T-helper 1 cell treated with Interleukin-12 subunit alpha and Interleukin-12 subunit beta and Interleukin-4 antibody, amounts not matched to agents 30 μg/mL and 1 μg/mL, for 36 hours (primary cell): ENCODE measurements around the gene NAP1L1.

Experiments
- H3K27ac Mint-ChIP-seq: one replicate; pipeline ENCODE4 v1.8.0; 2021; ENCODE audit warnings: mild to moderate bottlenecking, mixed read lengths
- H3K27me3 Mint-ChIP-seq: one replicate; pipeline ENCODE4 v1.8.0; 2021; ENCODE audit warnings: low read depth, mixed read lengths
- H3K36me3 Mint-ChIP-seq: one replicate; pipeline ENCODE4 v1.8.0; 2021; ENCODE audit warnings: low read depth, mixed read lengths
- H3K4me1 Mint-ChIP-seq: one replicate; pipeline ENCODE4 v1.8.0; 2021; ENCODE audit warnings: low read depth, mixed read lengths
- H3K4me3 Mint-ChIP-seq: one replicate; pipeline ENCODE4 v1.8.0; 2021; ENCODE audit warnings: mild to moderate bottlenecking, moderate library complexity, mixed read lengths
- H3K9me3 Mint-ChIP-seq: one replicate; pipeline ENCODE4 v1.8.0; 2021; ENCODE audit warnings: mixed read lengths

The NAP1L1 gene

GRCh38 chr12:76024942-76025600 lies 59.4 kb downstream of the NAP1L1 start:
- peaks cover 49% of the 10 kb centered on the region for H3K4me1 Mint-ChIP-seq
- H3K36me3 Mint-ChIP-seq = peaks cover 34% of the 10 kb centered on the region
- H3K27ac Mint-ChIP-seq = peak overlapping the region; percentile 34

GRCh38 chr12:76024102-76024781 lies 60.2 kb downstream of the NAP1L1 start:
- H3K27ac Mint-ChIP-seq = peak overlapping the region; percentile 34
- H3K27me3 Mint-ChIP-seq = no peaks in the 10 kb centered on the region
- H3K9me3 Mint-ChIP-seq = no peaks in the 10 kb centered on the region
- H3K36me3 Mint-ChIP-seq = peaks cover 30% of the 10 kb centered on the region
- H3K4me1 Mint-ChIP-seq = peaks cover 51% of the 10 kb centered on the region
- no peak overlapping the region for H3K4me3 Mint-ChIP-seq

More at GRCh38 chr12:76024942-76025600, 59.4 kb downstream of the NAP1L1 start:
- Mint-ChIP-seq H3K4me3 (no peak overlapping the region), H3K9me3 (no peaks in the 10 kb centered on the region), H3K27me3 (no peaks in the 10 kb centered on the region)

- H3K9me3 Mint-ChIP-seq = no peaks in the 10 kb centered on the region
- H3K4me1 Mint-ChIP-seq = peaks cover 51% of the 10 kb centered on the region
- peaks cover 22% of the 10 kb centered on the region for H3K36me3 Mint-ChIP-seq
- peak overlapping the region; percentile 34 for H3K27ac Mint-ChIP-seq
- H3K27me3 Mint-ChIP-seq = no peaks in the 10 kb centered on the region
- no peak overlapping the region for H3K4me3 Mint-ChIP-seq
Measured at GRCh38 chr12:76023069-76023690, 61.3 kb downstream of the NAP1L1 start.

GRCh38 chr12:76022506-76022905 lies 62.0 kb downstream of the NAP1L1 start:
- Mint-ChIP-seq H3K27me3 (no peaks in the 10 kb centered on the region), H3K4me1 (peaks cover 52% of the 10 kb centered on the region), H3K36me3 (peaks cover 20% of the 10 kb centered on the region), H3K27ac (peak overlapping the region; percentile 34), H3K4me3 (no peak overlapping the region), H3K9me3 (no peaks in the 10 kb centered on the region)

DNA sequence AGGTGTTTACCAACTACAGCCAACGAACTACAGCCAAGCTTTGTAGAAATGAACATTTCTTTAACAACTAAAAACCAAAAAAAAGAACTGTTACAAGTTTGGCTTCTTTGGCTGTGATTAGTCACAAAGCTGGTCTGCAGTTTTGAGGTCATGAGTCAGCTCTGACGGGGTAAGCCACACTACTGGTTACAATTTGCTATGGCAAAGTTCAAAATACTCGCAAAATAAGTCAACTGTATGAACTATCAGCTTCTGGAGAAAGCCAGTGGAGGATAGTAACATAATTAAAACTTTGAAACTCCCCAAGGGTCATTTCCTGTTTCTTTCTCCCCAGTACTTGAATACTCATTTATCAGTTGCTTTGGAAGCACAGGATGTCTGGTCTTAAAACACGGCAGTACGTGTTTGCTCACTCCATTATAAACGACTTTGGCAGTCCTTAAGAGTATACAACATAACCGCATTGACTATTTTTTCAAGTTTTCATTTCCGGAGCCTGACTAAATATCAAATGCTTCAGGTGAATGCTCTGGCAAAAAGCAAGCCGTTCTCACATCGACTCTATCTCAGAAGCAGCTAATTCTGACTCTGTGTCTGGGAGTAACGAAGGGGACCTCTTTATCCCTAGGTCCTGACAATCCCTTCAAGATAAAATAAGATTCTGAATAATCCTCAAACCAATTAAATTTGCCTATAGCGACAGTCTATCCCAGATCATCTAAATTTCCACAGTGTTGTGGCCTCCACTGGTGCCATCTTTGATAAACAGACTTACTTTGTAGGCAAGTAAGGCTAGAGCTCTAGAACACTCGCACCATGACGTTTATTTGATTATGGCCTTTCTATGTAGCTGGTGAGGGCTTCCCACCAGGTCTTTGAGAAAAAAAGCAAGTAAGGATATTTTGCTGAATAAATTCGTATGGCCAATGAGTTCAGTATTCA lies 63.5 kb downstream of the NAP1L1 start:
- no peaks in the 10 kb centered on the region for H3K9me3 Mint-ChIP-seq
- peaks cover 50% of the 10 kb centered on the region for H3K4me1 Mint-ChIP-seq

GRCh38 chr12:76020281-76020680 lies 64.2 kb downstream of the NAP1L1 start:
- peak overlapping the region; percentile 99 for H3K27ac Mint-ChIP-seq
- peaks cover 2% of the 10 kb centered on the region for H3K27me3 Mint-ChIP-seq
- H3K4me3 Mint-ChIP-seq = peak overlapping the region; percentile 73
- H3K36me3 Mint-ChIP-seq = peaks cover 9% of the 10 kb centered on the region
- H3K4me1 Mint-ChIP-seq = peaks cover 50% of the 10 kb centered on the region
- no peaks in the 10 kb centered on the region for H3K9me3 Mint-ChIP-seq

More for the DNA sequence above, 63.5 kb downstream of the NAP1L1 start:
- Mint-ChIP-seq H3K4me3 (peak overlapping the region; percentile 73), H3K36me3 (peaks cover 12% of the 10 kb centered on the region), H3K27ac (peak overlapping the region; percentile 99), H3K27me3 (no peaks in the 10 kb centered on the region)

GRCh38 chr12:76018672-76019071 lies 65.8 kb downstream of the NAP1L1 start:
- H3K36me3 Mint-ChIP-seq = peaks cover 8% of the 10 kb centered on the region
- H3K4me1 Mint-ChIP-seq = peaks cover 43% of the 10 kb centered on the region
- peak overlapping the region; percentile 26 for H3K4me3 Mint-ChIP-seq
- H3K9me3 Mint-ChIP-seq = no peaks in the 10 kb centered on the region
- peak overlapping the region; percentile 75 for H3K27ac Mint-ChIP-seq
- H3K27me3 Mint-ChIP-seq = peaks cover 4% of the 10 kb centered on the region

DNA sequence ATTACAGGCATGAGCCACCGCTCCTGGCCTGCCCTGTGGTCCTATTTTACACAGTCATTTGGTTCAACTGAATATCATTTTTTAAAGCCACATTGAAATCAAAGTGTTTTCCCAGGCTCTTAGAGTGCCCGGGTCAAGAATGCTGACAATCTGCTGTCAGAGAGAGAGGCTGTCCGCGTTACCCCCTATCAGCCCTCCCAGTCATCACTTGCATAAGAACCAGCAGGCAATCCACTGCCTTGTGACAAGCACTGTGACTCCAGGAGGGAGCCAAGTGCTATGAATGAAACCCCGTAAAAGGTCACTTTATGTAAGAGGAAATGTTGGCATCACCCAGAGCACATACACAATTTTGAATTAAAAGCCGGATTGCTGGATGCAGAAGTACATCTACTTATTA lies 66.4 kb downstream of the NAP1L1 start:
- Mint-ChIP-seq H3K27ac (peak overlapping the region; percentile 75), H3K9me3 (no peaks in the 10 kb centered on the region), H3K4me1 (peaks cover 43% of the 10 kb centered on the region), H3K36me3 (peaks cover 8% of the 10 kb centered on the region), H3K27me3 (peaks cover 4% of the 10 kb centered on the region), H3K4me3 (no peak overlapping the region)

GRCh38 chr12:76014007-76014406 lies 70.5 kb downstream of the NAP1L1 start:
- Mint-ChIP-seq H3K27ac (no peak overlapping the region), H3K9me3 (no peaks in the 10 kb centered on the region), H3K27me3 (peaks cover 4% of the 10 kb centered on the region), H3K4me1 (peaks cover 22% of the 10 kb centered on the region), H3K4me3 (no peak overlapping the region), H3K36me3 (peaks cover 3% of the 10 kb centered on the region)

- H3K4me3 Mint-ChIP-seq = no peak overlapping the region
- peaks cover 3% of the 10 kb centered on the region for H3K36me3 Mint-ChIP-seq
- peaks cover 18% of the 10 kb centered on the region for H3K4me1 Mint-ChIP-seq
- no peaks in the 10 kb centered on the region for H3K9me3 Mint-ChIP-seq
- H3K27me3 Mint-ChIP-seq = peaks cover 4% of the 10 kb centered on the region
- H3K27ac Mint-ChIP-seq = no peak overlapping the region
Measured at GRCh38 chr12:76013603-76014002, 70.9 kb downstream of the NAP1L1 start.

DNA sequence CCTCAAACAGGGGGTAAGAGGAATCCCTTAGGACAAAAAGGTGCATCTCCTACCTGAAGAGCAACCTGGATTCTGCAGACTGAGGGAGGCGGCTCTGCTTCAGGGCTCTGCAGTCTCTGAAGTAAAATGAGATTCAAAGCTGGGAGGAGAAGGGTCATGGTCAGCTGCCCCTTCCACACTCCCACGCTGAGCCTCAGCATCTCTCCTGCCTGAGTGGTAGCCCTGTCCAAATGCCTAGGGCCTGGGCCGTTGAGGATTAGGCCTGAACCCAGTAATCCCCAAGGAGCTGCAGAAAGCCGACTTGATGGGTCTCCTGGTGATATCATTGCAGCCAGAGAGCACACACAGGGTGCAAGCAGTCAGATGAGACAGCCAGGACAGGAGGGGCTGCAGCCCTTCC lies 71.8 kb downstream of the NAP1L1 start:
- Mint-ChIP-seq H3K36me3 (peaks cover 3% of the 10 kb centered on the region), H3K4me1 (peaks cover 13% of the 10 kb centered on the region), H3K4me3 (no peak overlapping the region), H3K27ac (no peak overlapping the region), H3K9me3 (no peaks in the 10 kb centered on the region), H3K27me3 (peaks cover 4% of the 10 kb centered on the region)

DNA sequence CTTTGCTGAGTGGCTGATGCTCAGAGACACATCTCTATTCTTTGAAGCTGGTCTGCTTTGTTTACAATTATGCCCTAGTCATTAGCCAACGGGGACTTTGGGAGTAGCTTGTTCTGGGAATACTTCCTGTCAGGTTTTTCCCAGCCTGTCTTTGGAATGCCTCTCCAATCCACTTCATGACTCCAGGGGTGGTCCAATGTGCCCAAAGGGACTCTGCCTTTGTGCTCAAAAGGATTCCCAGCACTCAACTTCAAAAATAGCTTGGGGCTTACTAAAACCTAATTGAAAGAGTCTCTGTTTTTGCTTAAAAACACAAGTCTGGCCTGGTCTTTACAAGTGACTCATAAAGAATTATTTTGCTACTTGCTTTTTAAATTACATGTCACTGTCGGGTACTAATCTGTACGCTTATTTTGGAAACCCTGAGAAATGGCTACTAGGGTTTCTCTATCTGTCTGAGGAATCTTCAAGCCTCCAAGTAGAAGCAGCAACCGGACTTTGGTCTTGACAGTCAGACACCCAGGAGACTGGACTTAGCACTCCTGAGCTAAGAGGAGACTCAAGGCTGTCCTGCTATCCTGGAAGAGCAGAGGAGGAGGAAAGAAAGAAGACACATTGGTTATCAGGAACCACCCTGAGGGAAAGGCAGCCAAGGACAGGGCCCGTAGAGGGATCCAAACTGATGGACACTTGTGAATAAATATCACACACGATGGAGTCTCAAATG lies 73.6 kb downstream of the NAP1L1 start:
- Mint-ChIP-seq H3K27me3 (peaks cover 4% of the 10 kb centered on the region), H3K4me1 (peaks cover 9% of the 10 kb centered on the region), H3K36me3 (peaks cover 3% of the 10 kb centered on the region), H3K27ac (no peak overlapping the region), H3K9me3 (no peaks in the 10 kb centered on the region), H3K4me3 (no peak overlapping the region)

GRCh38 chr12:76008428-76008827 lies 76.1 kb downstream of the NAP1L1 start:
- Mint-ChIP-seq H3K4me1 (no peaks in the 10 kb centered on the region), H3K9me3 (peaks cover 5% of the 10 kb centered on the region), H3K36me3 (peaks cover 3% of the 10 kb centered on the region), H3K27me3 (no peaks in the 10 kb centered on the region), H3K27ac (no peak overlapping the region), H3K4me3 (no peak overlapping the region)
